ENCODE results near the gene LYPD6B. TPM values are rescaled to one million over a fixed set of nuclear protein-coding genes. Genes with fewer than 3 reads are reported as not detected.

LYPD6B gene
- total and polyA plus RNA-seq, 2 experiments from 2014 or later, result 16.8 to 26.0 TPM

DNA sequence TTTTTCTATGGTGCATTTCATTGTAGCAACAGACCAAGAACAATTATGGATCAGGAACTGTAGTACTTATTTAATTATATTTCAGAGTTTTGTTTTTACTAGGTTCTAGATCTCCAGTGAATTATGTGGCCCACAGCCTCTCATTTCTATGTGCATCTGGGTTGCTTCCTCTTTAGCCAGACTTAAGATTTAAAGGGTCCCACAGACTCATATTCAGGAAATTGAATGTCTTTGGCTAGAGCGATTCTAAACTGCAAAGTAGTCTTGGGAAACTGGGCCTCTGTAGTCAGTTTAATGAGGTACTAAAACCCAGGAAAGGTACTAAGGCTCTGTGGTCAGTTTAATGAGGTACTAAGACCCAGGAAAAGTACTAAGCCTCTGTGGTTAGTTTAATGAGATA lies 94.4 kb downstream of the LYPD6B start:
- Histone ChIP-seq H3K27me3 (no peaks in the 10 kb centered on the region), H3K36me3 (replicated peaks; ENCODE audit: insufficient read depth, low read depth) (no peaks in the 10 kb centered on the region), H2AFZ (no peak overlapping the region), H3K79me2 (no peaks in the 10 kb centered on the region), H3K4me3 (no peak overlapping the region), H3K9me3 (ENCODE audit: low read depth) (no peaks in the 10 kb centered on the region), H4K20me1 (ENCODE audit: insufficient read depth, poor library complexity, severe bottlenecking) (no peaks in the 10 kb centered on the region), H3K27ac (no peak overlapping the region), H3K4me1 (ENCODE audit: insufficient read depth) (no peaks in the 10 kb centered on the region), H3K4me2 (no peak overlapping the region), H3K9me2 (replicated peaks; ENCODE audit: insufficient read depth) (no peaks in the 10 kb centered on the region)
- WGBS (ENCODE audit: low lambda C conversion rate, missing lambda C conversion rate), result 48% methylated on average over 1 of the region's 1 CpG
- TF ChIP-seq EZH2phosphoT487 (IDR thresholded peaks at IDR 0.05; ENCODE audit: low read depth, severe bottlenecking, unreplicated experiment), result no peak
- no peak for TF ChIP-seq CTCF (IDR thresholded peaks at IDR 0.05; ENCODE audit: poor library complexity)
- no peak for TF ChIP-seq EZH2 (IDR thresholded peaks at IDR 0.05; ENCODE audit: borderline replicate concordance)
- no peak for DNase-seq (ENCODE audit: low spot score)

- Histone ChIP-seq H3K4me1 (ENCODE audit: insufficient read depth) (no peaks in the 10 kb centered on the region), H3K4me2 (no peak overlapping the region), H3K9me3 (ENCODE audit: low read depth) (no peaks in the 10 kb centered on the region), H3K36me3 (replicated peaks; ENCODE audit: insufficient read depth, low read depth) (no peaks in the 10 kb centered on the region), H3K27me3 (no peaks in the 10 kb centered on the region), H3K79me2 (no peaks in the 10 kb centered on the region), H3K9me2 (replicated peaks; ENCODE audit: insufficient read depth) (no peaks in the 10 kb centered on the region), H4K20me1 (ENCODE audit: insufficient read depth, poor library complexity, severe bottlenecking) (no peaks in the 10 kb centered on the region), H2AFZ (no peak overlapping the region), H3K27ac (no peak overlapping the region), H3K4me3 (no peak overlapping the region)
- no peak for TF ChIP-seq EZH2 (IDR thresholded peaks at IDR 0.05; ENCODE audit: borderline replicate concordance)
- TF ChIP-seq EZH2phosphoT487 (IDR thresholded peaks at IDR 0.05; ENCODE audit: low read depth, severe bottlenecking, unreplicated experiment), result no peak
- TF ChIP-seq CTCF (IDR thresholded peaks at IDR 0.05; ENCODE audit: poor library complexity), result no peak
- WGBS (ENCODE audit: low lambda C conversion rate, missing lambda C conversion rate), result 69% methylated on average over 5 of the region's 5 CpGs
- DNase-seq (ENCODE audit: low spot score), result no peak
Measured at GRCh38 chr2:149134335-149134923, 95.9 kb downstream of the LYPD6B start.

DNA sequence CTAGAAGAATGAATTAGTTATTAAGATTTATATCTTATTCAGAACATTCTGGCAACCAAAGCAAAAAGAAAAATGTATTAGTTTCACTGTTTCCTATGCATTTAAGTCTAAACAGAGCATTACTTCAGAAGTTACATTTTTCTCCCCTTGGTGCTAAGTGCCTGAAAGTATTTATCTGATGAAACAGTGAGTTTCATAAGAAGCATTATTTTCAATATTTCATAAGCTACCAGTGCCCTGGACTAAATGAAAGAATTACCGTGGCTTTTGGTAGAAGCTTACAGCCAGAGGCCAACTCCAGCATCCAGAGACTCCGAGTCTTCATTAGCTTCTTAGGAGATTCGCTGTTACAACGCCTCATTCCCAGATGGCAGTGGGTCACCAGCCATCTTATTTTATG lies 97.6 kb downstream of the LYPD6B start:
- Histone ChIP-seq H4K20me1 (ENCODE audit: insufficient read depth, poor library complexity, severe bottlenecking) (no peaks in the 10 kb centered on the region), H3K9me3 (ENCODE audit: low read depth) (no peaks in the 10 kb centered on the region), H3K4me2 (no peak overlapping the region), H3K27me3 (no peaks in the 10 kb centered on the region), H3K9me2 (replicated peaks; ENCODE audit: insufficient read depth) (no peaks in the 10 kb centered on the region), H3K79me2 (no peaks in the 10 kb centered on the region), H3K4me3 (no peak overlapping the region), H3K4me1 (ENCODE audit: insufficient read depth) (no peaks in the 10 kb centered on the region), H3K27ac (no peak overlapping the region), H2AFZ (no peak overlapping the region), H3K36me3 (replicated peaks; ENCODE audit: insufficient read depth, low read depth) (no peaks in the 10 kb centered on the region)
- TF ChIP-seq EZH2 (IDR thresholded peaks at IDR 0.05; ENCODE audit: borderline replicate concordance), result no peak
- TF ChIP-seq CTCF (IDR thresholded peaks at IDR 0.05; ENCODE audit: poor library complexity), result no peak
- TF ChIP-seq EZH2phosphoT487 (IDR thresholded peaks at IDR 0.05; ENCODE audit: low read depth, severe bottlenecking, unreplicated experiment), result no peak
- WGBS (ENCODE audit: low lambda C conversion rate, missing lambda C conversion rate), result 77% methylated on average over 4 of the region's 4 CpGs
- DNase-seq (ENCODE audit: low spot score), result no peak

All from hepatocyte (in vitro differentiated cells).